Measurements from ENCODE around the gene SMDT1.

GRCh38 chr22:42084874-42085273 lies 5.4 kb downstream of the SMDT1 start:
- TF ChIP-seq, protein P1, sequence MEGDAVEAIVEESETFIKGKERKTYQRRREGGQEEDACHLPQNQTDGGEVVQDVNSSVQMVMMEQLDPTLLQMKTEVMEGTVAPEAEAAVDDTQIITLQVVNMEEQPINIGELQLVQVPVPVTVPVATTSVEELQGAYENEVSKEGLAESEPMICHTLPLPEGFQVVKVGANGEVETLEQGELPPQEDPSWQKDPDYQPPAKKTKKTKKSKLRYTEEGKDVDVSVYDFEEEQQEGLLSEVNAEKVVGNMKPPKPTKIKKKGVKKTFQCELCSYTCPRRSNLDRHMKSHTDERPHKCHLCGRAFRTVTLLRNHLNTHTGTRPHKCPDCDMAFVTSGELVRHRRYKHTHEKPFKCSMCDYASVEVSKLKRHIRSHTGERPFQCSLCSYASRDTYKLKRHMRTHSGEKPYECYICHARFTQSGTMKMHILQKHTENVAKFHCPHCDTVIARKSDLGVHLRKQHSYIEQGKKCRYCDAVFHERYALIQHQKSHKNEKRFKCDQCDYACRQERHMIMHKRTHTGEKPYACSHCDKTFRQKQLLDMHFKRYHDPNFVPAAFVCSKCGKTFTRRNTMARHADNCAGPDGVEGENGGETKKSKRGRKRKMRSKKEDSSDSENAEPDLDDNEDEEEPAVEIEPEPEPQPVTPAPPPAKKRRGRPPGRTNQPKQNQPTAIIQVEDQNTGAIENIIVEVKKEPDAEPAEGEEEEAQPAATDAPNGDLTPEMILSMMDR (IDR thresholded peaks at IDR 0.05) = no peak
- TF ChIP-seq EZH2 (IDR thresholded peaks at IDR 0.05; ENCODE audit: borderline replicate concordance, insufficient read depth, low read depth, low read length, poor library complexity, severe bottlenecking) = no peak
